Glomerular visceral epithelial cell (primary cell): ENCODE data around the gene ZDHHC9.
A peak's percentile ranks its signal among the peaks of the same experiment; 100 is the strongest.
"Not testable (repeated sequence)": the region's sequence is repeated elsewhere in the genome, so short reads cannot be mapped to it uniquely, and the experiment has no call there.

Source experiments
- DNase-seq: peaks from one replicate; pipeline ENCODE4 v3.0.0-alpha.2; 2016; ENCODE audit errors: extremely low spot score

ZDHHC9 gene

GRCh38 chrX:129843459-129844306 is at the start of gene ZDHHC9:
TSS of gene ZDHHC9 (minus strand) at chrX:129843886. CDS start at chrX:129841945, 1,941 bp downstream.
- peak; percentile 84 for DNase-seq

- no peak for DNase-seq
These were observed 33.7 kb upstream of the ZDHHC9 start for GRCh38 chrX:129877401-129877800.

GRCh38 chrX:129876771-129877305 is 33.2 kb upstream of the ZDHHC9 start:
- peak; percentile 15 for DNase-seq

GRCh38 chrX:129875669-129876068 is 32.0 kb upstream of the ZDHHC9 start:
- peak; percentile 67 for DNase-seq

GRCh38 chrX:129872524-129872923 is 28.8 kb upstream of the ZDHHC9 start:
- DNase-seq = no peak

GRCh38 chrX:129866321-129866720 is 22.6 kb upstream of the ZDHHC9 start:
- DNase-seq = not testable (repeated sequence)

GRCh38 chrX:129859134-129859533 is 15.4 kb upstream of the ZDHHC9 start:
- not testable (repeated sequence) for DNase-seq

GRCh38 chrX:129851825-129852224 is 8.1 kb upstream of the ZDHHC9 start:
- DNase-seq = not testable (repeated sequence)

- no peak for DNase-seq
These were observed 3.0 kb upstream of the ZDHHC9 start for GRCh38 chrX:129846716-129847115.

- no peak for DNase-seq
These were observed 2.0 kb upstream of the ZDHHC9 start for GRCh38 chrX:129845616-129846190.

GRCh38 chrX:129843209-129843458 is 552 bp downstream of the ZDHHC9 start:
- peak; percentile 7 for DNase-seq

- no peak for DNase-seq
These were observed 1.0 kb downstream of the ZDHHC9 start for GRCh38 chrX:129842510-129843208.

GRCh38 chrX:129840344-129840743 is 3.3 kb downstream of the ZDHHC9 start:
- no peak for DNase-seq

GRCh38 chrX:129836827-129837226 is 6.9 kb downstream of the ZDHHC9 start:
- DNase-seq = no peak

- peak; percentile 51 for DNase-seq
These were observed 10.3 kb downstream of the ZDHHC9 start for GRCh38 chrX:129833153-129833990.

- no peak for DNase-seq
These were observed 12.4 kb downstream of the ZDHHC9 start for GRCh38 chrX:129831091-129831885.

- DNase-seq = peak; percentile 1
These were observed 13.2 kb downstream of the ZDHHC9 start for GRCh38 chrX:129830494-129830893.

GRCh38 chrX:129825746-129826505 is 17.8 kb downstream of the ZDHHC9 start:
- no peak for DNase-seq

- no peak for DNase-seq
These were observed 19.1 kb downstream of the ZDHHC9 start for GRCh38 chrX:129824620-129825019.

GRCh38 chrX:129823522-129823921 is 20.2 kb downstream of the ZDHHC9 start:
- DNase-seq = no peak
